B cell (primary cell): ENCODE results near the gene SART3. TPM values are rescaled to one million over a fixed set of nuclear protein-coding genes. Genes with fewer than 3 reads are reported as not detected.

ENCODE experiments used
- ATAC-seq: fragments of 200-7000 bp; cut with Tn5 transposase; one replicate; pipeline ENCODE4 v1.10.0; 2021; ENCODE audit warnings: low read depth, mild to moderate bottlenecking, moderate number of reproducible peaks, moderate library complexity
- CTCF ChIA-PET: fragments of 350-600 bp; sonication (Branson Sonifier 250); formaldehyde crosslinking; loops from one replicate; lab custom pipeline; 2021; ENCODE audit warnings: antibody characterized with exemption, inconsistent platforms; lab: Charles Lee
- POLR2A ChIA-PET: fragments of 350-600 bp; sonication (Branson Sonifier 250); formaldehyde crosslinking; loops from one replicate; lab custom pipeline; 2021; ENCODE audit warnings: antibody characterized with exemption; lab: Charles Lee
- DNase-seq: peaks from one replicate; pipeline ENCODE4 v3.0.0; 2013
- H2AFZ ChIP-seq: 2 replicates; pipeline ENCODE4 v1.6.1; 2012; ENCODE audit warnings: mild to moderate bottlenecking, low read depth, low read length; ENCODE audit not compliant: insufficient read depth, poor library complexity, severe bottlenecking
- H3K27ac ChIP-seq, 2 donors: 1 replicate in 1 of 2; 2 replicates in 1 of 2; pipeline ENCODE4 v1.5.1; 2012 to 2013; ENCODE audit warnings: low read length in 2 of 2, mild to moderate bottlenecking in 2 of 2, moderate library complexity in 1 of 2
- H3K27me3 ChIP-seq, 4 experiments: fragments of 200-600 bp in 1 of 4; sonication (generic) in 1 of 4; replicated peaks in 1 of 4; 1 replicate in 2 of 4; 2 replicates in 2 of 4; pipeline versions ENCODE4 v1.6.1 to v1.7.0; 2013 to 2016; ENCODE audit warnings: low read length in 3 of 4, mild to moderate bottlenecking in 2 of 4, mixed read lengths in 1 of 4, moderate library complexity in 1 of 4; ENCODE audit not compliant: insufficient read depth in 4 of 4, control insufficient read depth in 3 of 4; ENCODE audit errors: control extremely low read depth in 1 of 4
- H3K36me3 ChIP-seq, 2 experiments: replicated peaks in 1 of 2; 1 replicate in 1 of 2; 2 replicates in 1 of 2; pipeline versions ENCODE4 v1.6.1 to v1.7.1; 2013; ENCODE audit warnings: low read length in 1 of 2; ENCODE audit not compliant: insufficient read depth in 2 of 2, control insufficient read depth in 1 of 2; ENCODE audit errors: control extremely low read depth in 1 of 2, extremely low read depth in 1 of 2
- H3K4me1 ChIP-seq, 2 donors: fragments of 200-600 bp in 1 of 2; sonication (generic) in 1 of 2; 1 replicate in 1 of 2; 2 replicates in 1 of 2; pipeline versions ENCODE4 v1.5.1 to v1.6.1; 2013 to 2017; ENCODE audit warnings: low read length in 2 of 2; ENCODE audit not compliant: control insufficient read depth in 2 of 2, insufficient read depth in 2 of 2
- H3K4me2 ChIP-seq: replicated peaks from 2 replicates; pipeline ENCODE3; 2012; ENCODE audit warnings: mild to moderate bottlenecking, low read depth, low read length; ENCODE audit not compliant: poor library complexity, severe bottlenecking
- H3K4me3 ChIP-seq, 5 experiments: fragments of 200-600 bp in 1 of 5; sonication (generic) in 1 of 5; 1 replicate in 3 of 5; 2 replicates in 2 of 5; pipeline versions ENCODE4 v1.5.1 to v1.7.0; 2011 to 2016; ENCODE audit warnings: low read length in 4 of 5, mild to moderate bottlenecking in 4 of 5, low read depth in 2 of 5, control low read depth in 1 of 5, moderate library complexity in 1 of 5; ENCODE audit not compliant: insufficient read depth in 1 of 5; ENCODE audit errors: control extremely low read depth in 1 of 5, extremely low read depth in 1 of 5
- H3K79me2 ChIP-seq: fragments of 200-600 bp; sonication (generic); one replicate; pipeline ENCODE4 v1.6.0; 2016; ENCODE audit warnings: low read length; ENCODE audit not compliant: control insufficient read depth, insufficient read depth
- H3K9ac ChIP-seq: fragments of 200-600 bp; sonication (generic); 2 replicates; pipeline ENCODE4 v1.6.1; 2017; ENCODE audit warnings: mild to moderate bottlenecking, low read length, moderate library complexity
- H3K9me3 ChIP-seq, 3 donors: one replicate each; pipeline versions ENCODE4 v1.6.1 to v1.7.1; 2013; ENCODE audit warnings: low read length in 2 of 3; ENCODE audit not compliant: control insufficient read depth in 2 of 3, insufficient read depth in 1 of 3; ENCODE audit errors: control extremely low read depth in 1 of 3
- H4K20me1 ChIP-seq: 2 replicates; pipeline ENCODE4 v1.6.0; 2012; ENCODE audit warnings: mild to moderate bottlenecking, low read length; ENCODE audit not compliant: insufficient read depth, control insufficient read depth, poor library complexity, severe bottlenecking
- H3K27ac Mint-ChIP-seq: one replicate; pipeline ENCODE4 v1.8.0; 2021; ENCODE audit warnings: mixed read lengths
- H3K27me3 Mint-ChIP-seq: one replicate; pipeline ENCODE4 v1.8.0; 2021; ENCODE audit warnings: mixed read lengths
- H3K4me1 Mint-ChIP-seq: one replicate; pipeline ENCODE4 v1.8.0; 2021; ENCODE audit warnings: mixed read lengths
- H3K4me3 Mint-ChIP-seq: one replicate; pipeline ENCODE4 v1.8.0; 2021; ENCODE audit warnings: mixed read lengths
- H3K9me3 Mint-ChIP-seq: one replicate; pipeline ENCODE4 v1.8.0; 2022; ENCODE audit warnings: mixed read lengths; ENCODE audit not compliant: insufficient read depth
- EZH2 ChIP-seq: IDR thresholded peaks from 2 replicates; pipeline ENCODE4 v1.6.1; 2012; ENCODE audit warnings: borderline replicate concordance, low read depth, mild to moderate bottlenecking, moderate library complexity, low read length; ENCODE audit not compliant: insufficient read depth, poor library complexity, severe bottlenecking
- WGBS: methylation state at CpG from one replicate; pipeline ENCODE4 v1.1.5; 2013; ENCODE audit warnings: missing lambda C conversion rate; ENCODE audit not compliant: insufficient coverage; 5-methylcytosine and 5-hydroxymethylcytosine counted together
- intact Hi-C: fragments of 100-400 bp; cut with micrococcal nuclease; formaldehyde crosslinking; loops from one replicate; pipeline ENCODE4 v1.10.0; 2022
- polyA plus RNA-seq: library from polyadenylated mRNA; depleted of rRNA; stranded (reverse); fragments of >200 nt; gene quantifications from 2 replicates; pipeline ENCODE4 v1.2.3, GENCODE V29; 2012
- total RNA-seq, 2 donors: library from RNA; stranded (reverse); fragments of 120-200 nt in 1 of 2; gene quantifications; 1 replicate in 1 of 2; 2 replicates in 1 of 2; pipeline versions ENCODE4 v1.2.3 to v1.2.4, GENCODE V29; 2013 to 2022
- TF ChIP-seq, protein P1 (sequence below): fragments of 200-600 bp; IDR thresholded peaks from one replicate; pipeline ENCODE4 v1.8.0; 2022; ENCODE audit warnings: antibody characterized with exemption, mild to moderate bottlenecking

The SART3 gene
- total and polyA plus RNA-seq, 2 donors (not counting 1 experiment from before 2014, with no cell fraction given): 24.1 to 131 TPM

DNA sequence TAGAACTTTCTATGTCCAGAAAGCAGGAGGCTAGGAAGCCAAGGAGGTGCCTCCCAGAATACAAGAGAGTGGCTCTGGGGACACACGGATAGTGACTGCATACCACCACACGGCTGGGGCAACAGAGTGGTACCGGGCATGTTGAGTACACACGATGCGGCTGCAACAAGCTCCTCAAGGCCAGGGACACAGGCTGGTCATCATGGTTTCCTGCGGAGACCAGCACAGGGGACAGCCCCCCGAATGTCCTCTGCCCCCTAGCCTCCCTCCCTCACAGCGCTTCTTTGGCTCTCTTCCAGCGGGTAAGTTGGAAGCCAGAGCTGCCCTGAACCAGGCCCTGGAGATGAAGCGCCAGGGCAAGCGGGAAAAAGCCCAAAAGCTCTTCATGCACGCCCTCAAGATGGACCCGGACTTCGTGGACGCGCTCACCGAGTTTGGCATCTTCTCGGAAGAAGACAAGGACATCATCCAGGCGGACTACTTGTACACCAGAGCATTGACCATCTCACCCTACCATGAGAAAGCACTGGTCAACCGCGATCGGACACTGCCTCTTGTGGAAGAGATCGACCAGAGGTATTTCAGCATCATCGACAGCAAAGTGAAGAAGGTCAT is 42.8 kb downstream of the SART3 start:
- Histone ChIP-seq H3K4me2 (no peak overlapping the region), H2AFZ (no peak overlapping the region), H3K4me1 (peaks cover 6 to 17% of the 10 kb centered on the region in 2 donors), H3K4me3 (no peak overlapping the region), H4K20me1 (no peaks in the 10 kb centered on the region), H3K27me3 (no peaks in the 10 kb centered on the region), H3K36me3 (peaks cover 1 to 51% of the 10 kb centered on the region in 2 experiments), H3K27ac (no peak overlapping the region), H3K9ac (no peak overlapping the region), H3K9me3 (no peaks in the 10 kb centered on the region), H3K79me2 (peaks cover 8% of the 10 kb centered on the region)
- peak; percentile 17 for DNase-seq
- TF ChIP-seq, protein P1, sequence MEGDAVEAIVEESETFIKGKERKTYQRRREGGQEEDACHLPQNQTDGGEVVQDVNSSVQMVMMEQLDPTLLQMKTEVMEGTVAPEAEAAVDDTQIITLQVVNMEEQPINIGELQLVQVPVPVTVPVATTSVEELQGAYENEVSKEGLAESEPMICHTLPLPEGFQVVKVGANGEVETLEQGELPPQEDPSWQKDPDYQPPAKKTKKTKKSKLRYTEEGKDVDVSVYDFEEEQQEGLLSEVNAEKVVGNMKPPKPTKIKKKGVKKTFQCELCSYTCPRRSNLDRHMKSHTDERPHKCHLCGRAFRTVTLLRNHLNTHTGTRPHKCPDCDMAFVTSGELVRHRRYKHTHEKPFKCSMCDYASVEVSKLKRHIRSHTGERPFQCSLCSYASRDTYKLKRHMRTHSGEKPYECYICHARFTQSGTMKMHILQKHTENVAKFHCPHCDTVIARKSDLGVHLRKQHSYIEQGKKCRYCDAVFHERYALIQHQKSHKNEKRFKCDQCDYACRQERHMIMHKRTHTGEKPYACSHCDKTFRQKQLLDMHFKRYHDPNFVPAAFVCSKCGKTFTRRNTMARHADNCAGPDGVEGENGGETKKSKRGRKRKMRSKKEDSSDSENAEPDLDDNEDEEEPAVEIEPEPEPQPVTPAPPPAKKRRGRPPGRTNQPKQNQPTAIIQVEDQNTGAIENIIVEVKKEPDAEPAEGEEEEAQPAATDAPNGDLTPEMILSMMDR: no peak
- no peak for TF ChIP-seq EZH2
- Mint-ChIP-seq H3K27me3 (no peaks in the 10 kb centered on the region), H3K4me3 (no peak overlapping the region), H3K9me3 (no peaks in the 10 kb centered on the region), H3K4me1 (peaks cover 20% of the 10 kb centered on the region), H3K27ac (peak overlapping the region; percentile 57)
- intact Hi-C loops: loop anchor here (5.0 kb wide), 1 partner anchor 284 kb away; no protein-coding TSS in a partner anchor
- 96% methylated on average over 24 of the region's 24 CpGs for WGBS
- ATAC-seq: no peak
- POLR2A ChIA-PET: no interaction called here
- CTCF ChIA-PET: interaction anchor here (1.4 kb wide), 1 partner anchor 366 kb away, joined by 3 read pairs; no protein-coding TSS in a partner anchor
